HepG2 (cell line): Measurements from ENCODE around the gene C20orf202. TPM values are rescaled to one million over a fixed set of nuclear protein-coding genes. Genes with fewer than 3 reads are reported as not detected.

Source experiments
- ATF3 ChIP-seq: sonication (generic); formaldehyde crosslinking; IDR thresholded peaks from 2 replicates; pipeline ENCODE4 v1.4.0; 2020; ENCODE audit warnings: missing genetic modification reagents
- MTA1 ChIP-seq: sonication (generic); formaldehyde crosslinking; IDR thresholded peaks from 2 replicates; pipeline ENCODE4 v1.4.0; 2020; ENCODE audit warnings: missing genetic modification reagents, mild to moderate bottlenecking, borderline replicate concordance
- RORA ChIP-seq: sonication (generic); formaldehyde crosslinking; IDR thresholded peaks from 2 replicates; pipeline ENCODE4 v1.5.0; 2020; ENCODE audit warnings: mild to moderate bottlenecking, missing genetic modification reagents, moderate library complexity
- SP5 ChIP-seq: IDR thresholded peaks from 2 replicates; pipeline ENCODE4 v1.6.1; 2016; ENCODE audit warnings: low read depth, borderline replicate concordance
- ZBTB4 ChIP-seq: sonication (generic); formaldehyde crosslinking; IDR thresholded peaks from 2 replicates; pipeline ENCODE4 v1.4.0; 2020; ENCODE audit warnings: missing genetic modification reagents, mild to moderate bottlenecking, borderline replicate concordance
- ZGPAT ChIP-seq: IDR thresholded peaks from 2 replicates; pipeline ENCODE4 v1.6.1; 2016; ENCODE audit warnings: mild to moderate bottlenecking
- ZNF142 ChIP-seq: sonication (generic); formaldehyde crosslinking; IDR thresholded peaks from 2 replicates; pipeline ENCODE4 v1.4.0; 2020; ENCODE audit warnings: missing genetic modification reagents
- ZNF230 ChIP-seq: sonication (generic); formaldehyde crosslinking; IDR thresholded peaks from 2 replicates; pipeline ENCODE4 v1.4.0; 2020; ENCODE audit warnings: mild to moderate bottlenecking, missing genetic modification reagents
- ZSCAN12 ChIP-seq: sonication (generic); formaldehyde crosslinking; IDR thresholded peaks from 2 replicates; pipeline ENCODE4 v1.9.0; 2021; ENCODE audit warnings: mild to moderate bottlenecking, missing genetic modification reagents
- polyA plus RNA-seq, 8 experiments: library from polyadenylated mRNA; depleted of rRNA in 3 of 8; stranded (reverse) in 7 of 8; unstranded in 1 of 8; fragments of >200 nt; fragmentation: Illumina TruSeq in 4 of 8; extraction: Trizol in 4 of 8; gene quantifications; 2 replicates each; pipeline versions ENCODE4 v1.2.1 to v1.2.3, GENCODE V29; 2011 to 2016; ENCODE audit warnings: low read depth in 4 of 8, missing spikeins in 1 of 8, mixed read lengths in 1 of 8; ENCODE audit not compliant: insufficient read depth in 1 of 8
- total RNA-seq, 5 experiments: library from RNA; depleted of rRNA; stranded (reverse); fragments of >200 nt; fragmentation: Illumina TruSeq; extraction: Trizol; gene quantifications; 2 replicates each; pipeline ENCODE4 v1.2.3, GENCODE V29; 2016; ENCODE audit warnings: low read depth in 1 of 5
- TF ChIP-seq, protein P1 (sequence below): sonication (generic); formaldehyde crosslinking; IDR thresholded peaks from 2 replicates; pipeline ENCODE4 v1.5.1; 2020; ENCODE audit warnings: mild to moderate bottlenecking, missing genetic modification reagents, borderline replicate concordance

The C20orf202 gene
- total and polyA plus RNA-seq, 2 of the 13 experiments (the other 11 are each of a cell fraction or from before 2014, with no cell fraction given) = 0.20 to 1.2 TPM

- 0 out of 2 replicates have a peak, but pooled peaks have one; percentile 51 for TF ChIP-seq ZSCAN12 (CRISPR knock-in tag)
- no peak for TF ChIP-seq ZGPAT
- TF ChIP-seq, protein P1, sequence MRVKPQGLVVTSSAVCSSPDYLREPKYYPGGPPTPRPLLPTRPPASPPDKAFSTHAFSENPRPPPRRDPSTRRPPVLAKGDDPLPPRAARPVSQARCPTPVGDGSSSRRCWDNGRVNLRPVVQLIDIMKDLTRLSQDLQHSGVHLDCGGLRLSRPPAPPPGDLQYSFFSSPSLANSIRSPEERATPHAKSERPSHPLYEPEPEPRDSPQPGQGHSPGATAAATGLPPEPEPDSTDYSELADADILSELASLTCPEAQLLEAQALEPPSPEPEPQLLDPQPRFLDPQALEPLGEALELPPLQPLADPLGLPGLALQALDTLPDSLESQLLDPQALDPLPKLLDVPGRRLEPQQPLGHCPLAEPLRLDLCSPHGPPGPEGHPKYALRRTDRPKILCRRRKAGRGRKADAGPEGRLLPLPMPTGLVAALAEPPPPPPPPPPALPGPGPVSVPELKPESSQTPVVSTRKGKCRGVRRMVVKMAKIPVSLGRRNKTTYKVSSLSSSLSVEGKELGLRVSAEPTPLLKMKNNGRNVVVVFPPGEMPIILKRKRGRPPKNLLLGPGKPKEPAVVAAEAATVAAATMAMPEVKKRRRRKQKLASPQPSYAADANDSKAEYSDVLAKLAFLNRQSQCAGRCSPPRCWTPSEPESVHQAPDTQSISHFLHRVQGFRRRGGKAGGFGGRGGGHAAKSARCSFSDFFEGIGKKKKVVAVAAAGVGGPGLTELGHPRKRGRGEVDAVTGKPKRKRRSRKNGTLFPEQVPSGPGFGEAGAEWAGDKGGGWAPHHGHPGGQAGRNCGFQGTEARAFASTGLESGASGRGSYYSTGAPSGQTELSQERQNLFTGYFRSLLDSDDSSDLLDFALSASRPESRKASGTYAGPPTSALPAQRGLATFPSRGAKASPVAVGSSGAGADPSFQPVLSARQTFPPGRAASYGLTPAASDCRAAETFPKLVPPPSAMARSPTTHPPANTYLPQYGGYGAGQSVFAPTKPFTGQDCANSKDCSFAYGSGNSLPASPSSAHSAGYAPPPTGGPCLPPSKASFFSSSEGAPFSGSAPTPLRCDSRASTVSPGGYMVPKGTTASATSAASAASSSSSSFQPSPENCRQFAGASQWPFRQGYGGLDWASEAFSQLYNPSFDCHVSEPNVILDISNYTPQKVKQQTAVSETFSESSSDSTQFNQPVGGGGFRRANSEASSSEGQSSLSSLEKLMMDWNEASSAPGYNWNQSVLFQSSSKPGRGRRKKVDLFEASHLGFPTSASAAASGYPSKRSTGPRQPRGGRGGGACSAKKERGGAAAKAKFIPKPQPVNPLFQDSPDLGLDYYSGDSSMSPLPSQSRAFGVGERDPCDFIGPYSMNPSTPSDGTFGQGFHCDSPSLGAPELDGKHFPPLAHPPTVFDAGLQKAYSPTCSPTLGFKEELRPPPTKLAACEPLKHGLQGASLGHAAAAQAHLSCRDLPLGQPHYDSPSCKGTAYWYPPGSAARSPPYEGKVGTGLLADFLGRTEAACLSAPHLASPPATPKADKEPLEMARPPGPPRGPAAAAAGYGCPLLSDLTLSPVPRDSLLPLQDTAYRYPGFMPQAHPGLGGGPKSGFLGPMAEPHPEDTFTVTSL = no peak
- TF ChIP-seq ZBTB4 = no peak
- peak; percentile 43; the same call in 1 of the 2 replicates for TF ChIP-seq MTA1
- TF ChIP-seq RORA (CRISPR knock-in tag) = no peak
- TF ChIP-seq ZNF230 (CRISPR knock-in tag) = 0 out of 2 replicates have a peak, but pooled peaks have one; percentile 38
- TF ChIP-seq SP5 (CRISPR knock-in tag) = no peak
- TF ChIP-seq ZNF142 = no peak
- TF ChIP-seq ATF3 (CRISPR knock-in tag) = no peak
These were observed 22.8 kb downstream of the C20orf202 start, which contains the start of gene RAD21L1 (continued) for GRCh38 chr20:1225783-1226654.
